ENCODE data around the gene SLC16A6.

Gene SLC16A6

DNA sequence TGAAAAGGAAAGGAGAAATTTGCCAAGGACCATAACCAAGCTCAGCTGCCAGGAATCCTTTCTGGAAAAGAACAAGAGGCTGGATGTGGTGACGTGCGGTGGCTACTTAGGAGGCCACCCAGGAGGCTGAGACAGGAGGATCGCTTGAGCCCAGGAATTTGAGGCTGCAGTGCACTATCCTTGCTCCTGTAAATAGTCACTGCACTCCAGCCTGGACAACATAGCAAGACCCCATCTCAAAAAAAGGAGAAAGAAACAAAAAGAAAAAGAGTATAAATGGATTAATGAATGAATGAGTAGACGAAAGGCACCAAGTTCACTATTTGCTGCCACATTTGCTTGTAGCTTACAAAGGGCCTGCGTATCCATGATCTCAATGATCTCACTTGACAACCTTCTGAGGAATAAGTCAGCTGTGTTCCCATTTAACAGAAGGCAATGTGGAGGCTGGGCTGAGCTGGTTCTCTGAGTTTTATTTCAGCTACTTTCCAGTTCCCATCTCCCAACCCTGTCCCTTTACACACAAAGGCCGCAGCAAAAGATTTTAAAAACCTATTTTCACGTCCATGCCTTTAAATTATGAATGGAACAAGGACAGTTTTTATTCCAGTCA, 30.1 kb upstream of the SLC16A6 start:
- no peak for DNase-seq (ENCODE audit: extremely low spot score)
- POLR2A ChIA-PET: no interaction called here
- CTCF ChIA-PET: interaction anchor here (0.6 to 1.6 kb wide), 3 partner anchors 9 to 115 kb away, joined by 3 to 5 read pairs (median 4); no protein-coding TSS in a partner anchor
- TF ChIP-seq, protein P1, sequence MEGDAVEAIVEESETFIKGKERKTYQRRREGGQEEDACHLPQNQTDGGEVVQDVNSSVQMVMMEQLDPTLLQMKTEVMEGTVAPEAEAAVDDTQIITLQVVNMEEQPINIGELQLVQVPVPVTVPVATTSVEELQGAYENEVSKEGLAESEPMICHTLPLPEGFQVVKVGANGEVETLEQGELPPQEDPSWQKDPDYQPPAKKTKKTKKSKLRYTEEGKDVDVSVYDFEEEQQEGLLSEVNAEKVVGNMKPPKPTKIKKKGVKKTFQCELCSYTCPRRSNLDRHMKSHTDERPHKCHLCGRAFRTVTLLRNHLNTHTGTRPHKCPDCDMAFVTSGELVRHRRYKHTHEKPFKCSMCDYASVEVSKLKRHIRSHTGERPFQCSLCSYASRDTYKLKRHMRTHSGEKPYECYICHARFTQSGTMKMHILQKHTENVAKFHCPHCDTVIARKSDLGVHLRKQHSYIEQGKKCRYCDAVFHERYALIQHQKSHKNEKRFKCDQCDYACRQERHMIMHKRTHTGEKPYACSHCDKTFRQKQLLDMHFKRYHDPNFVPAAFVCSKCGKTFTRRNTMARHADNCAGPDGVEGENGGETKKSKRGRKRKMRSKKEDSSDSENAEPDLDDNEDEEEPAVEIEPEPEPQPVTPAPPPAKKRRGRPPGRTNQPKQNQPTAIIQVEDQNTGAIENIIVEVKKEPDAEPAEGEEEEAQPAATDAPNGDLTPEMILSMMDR (IDR thresholded peaks at IDR 0.05; ENCODE audit: control extremely low read depth, extremely low read depth, low read depth, missing control alignments): no peak

DNA sequence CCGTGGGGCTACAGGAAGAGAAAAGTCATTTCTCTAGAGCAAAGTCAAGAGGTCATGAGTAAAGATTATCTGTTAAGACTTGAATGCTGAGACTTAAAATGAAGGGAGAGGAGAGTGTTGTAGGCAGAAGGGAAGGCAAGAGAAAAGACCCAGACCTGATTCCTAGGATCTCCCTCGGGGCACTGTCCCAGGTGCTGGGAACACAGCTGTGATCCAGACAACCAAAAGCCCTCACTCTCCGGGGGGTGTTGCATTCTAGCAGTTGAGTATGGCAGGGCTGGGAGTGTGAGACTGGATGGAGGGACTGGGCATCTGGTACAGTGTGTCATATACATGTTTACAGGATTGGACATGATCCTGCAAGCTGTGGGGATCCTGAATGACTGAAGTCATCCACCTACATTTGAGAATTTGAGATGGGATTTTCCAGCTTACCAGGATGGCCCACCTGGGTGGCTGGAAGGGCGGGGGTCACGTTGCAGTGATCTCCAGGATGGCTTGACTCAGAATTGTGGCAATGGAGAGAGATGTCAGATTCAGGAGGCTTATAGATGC, 29.5 kb upstream of the SLC16A6 start:
- ChIA-PET CTCF (interaction anchor here (1.0 to 1.7 kb wide), 4 partner anchors 9 to 116 kb away, joined by 3 to 5 read pairs (median 4); no protein-coding TSS in a partner anchor), POLR2A (no interaction called here)
- TF ChIP-seq, protein P1 (IDR thresholded peaks at IDR 0.05; ENCODE audit: control extremely low read depth, extremely low read depth, low read depth, missing control alignments): no peak
- no peak for DNase-seq (ENCODE audit: extremely low spot score)

DNA sequence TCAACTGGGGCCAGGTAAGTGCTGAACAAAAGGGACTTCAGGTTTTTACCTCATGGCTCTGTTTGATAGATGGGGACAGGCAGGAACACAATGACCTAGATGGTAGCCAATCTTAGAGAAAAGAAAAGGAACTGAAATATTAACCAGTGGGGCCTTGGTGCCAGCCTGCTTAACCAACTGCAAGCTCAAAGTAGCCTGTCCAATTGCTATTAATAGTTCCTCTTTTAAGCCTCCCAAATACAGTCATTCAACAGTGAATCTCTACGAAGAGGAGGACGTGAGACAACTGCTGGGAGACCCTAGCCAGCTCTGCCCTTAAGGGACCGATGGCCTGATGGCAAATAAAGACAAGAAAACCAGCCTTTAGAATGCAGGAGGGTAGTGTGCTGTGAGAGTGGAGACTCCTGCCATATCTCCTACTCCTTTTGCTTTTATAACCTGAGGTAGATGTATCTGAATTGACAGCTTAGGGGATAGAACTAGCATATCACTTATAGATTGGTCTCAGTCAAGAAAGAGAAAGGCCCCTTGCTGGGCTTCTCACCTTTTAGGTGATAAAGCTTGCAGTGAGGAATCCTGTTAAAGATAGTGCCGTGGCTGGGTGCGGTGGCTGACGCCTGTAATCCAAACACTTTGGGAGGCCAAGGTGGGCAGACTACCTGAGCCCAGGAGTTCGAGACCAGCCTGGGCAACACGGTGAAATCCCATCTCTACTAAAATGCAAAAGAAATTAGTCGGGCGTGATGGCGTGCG, 28.7 kb upstream of the SLC16A6 start:
- POLR2A ChIA-PET: no interaction called here
- CTCF ChIA-PET: interaction anchor here (1.0 to 1.7 kb wide), 7 partner anchors 9 to 117 kb away, joined by 3 to 5 read pairs (median 3); no protein-coding TSS in a partner anchor
- TF ChIP-seq, protein P1 (IDR thresholded peaks at IDR 0.05; ENCODE audit: control extremely low read depth, extremely low read depth, low read depth, missing control alignments): no peak
- DNase-seq (ENCODE audit: extremely low spot score): no peak

DNA sequence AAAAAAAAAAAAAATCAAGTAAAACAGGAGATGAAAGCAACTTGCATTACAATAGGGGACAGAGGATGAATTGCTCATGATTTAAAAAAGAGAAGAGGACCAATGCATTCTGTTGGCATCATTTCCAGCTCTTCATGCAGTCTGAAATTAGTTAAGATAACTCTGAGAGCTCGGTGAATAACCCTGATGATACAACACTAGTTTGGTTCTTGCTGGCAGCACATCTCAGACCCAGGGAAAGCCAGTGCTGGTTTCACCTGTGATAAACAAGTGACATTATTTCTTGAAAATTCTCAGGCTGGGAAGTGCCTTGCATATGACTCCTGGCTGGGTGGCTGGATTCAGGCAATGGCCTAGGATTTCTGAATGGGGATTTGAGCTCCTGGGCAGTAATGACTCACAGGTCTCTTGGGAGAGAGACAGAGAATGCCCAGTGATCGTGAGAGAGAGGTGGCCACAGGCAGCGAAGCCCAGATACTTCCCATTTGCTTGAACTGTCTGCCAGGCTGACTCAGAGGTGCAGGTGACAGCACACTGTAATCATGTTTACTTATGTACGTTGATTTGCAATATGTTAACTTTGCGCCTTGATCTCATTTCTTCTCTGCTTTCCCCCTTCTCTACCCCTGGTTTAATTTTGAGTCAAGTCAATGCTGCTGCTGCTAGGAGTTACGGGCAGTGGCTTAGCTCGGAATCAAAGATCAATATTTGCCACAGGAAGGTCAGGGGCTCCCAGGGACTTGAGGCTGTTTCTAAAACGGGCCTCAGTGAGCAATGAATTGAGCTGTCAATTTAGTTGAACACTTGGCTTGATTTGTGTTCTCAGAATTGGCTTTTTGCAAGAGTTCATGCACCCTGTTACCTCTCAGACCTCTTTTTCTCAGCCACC, 27.4 kb upstream of the SLC16A6 start:
- CTCF ChIA-PET: interaction anchor here (1.0 to 2.4 kb wide), 5 partner anchors 11 to 115 kb away, joined by 3 to 6 read pairs (median 5); no protein-coding TSS in a partner anchor
- no peak for DNase-seq (ENCODE audit: extremely low spot score)
- POLR2A ChIA-PET: no interaction called here
- TF ChIP-seq, protein P1 (IDR thresholded peaks at IDR 0.05; ENCODE audit: control extremely low read depth, extremely low read depth, low read depth, missing control alignments): no peak

DNA sequence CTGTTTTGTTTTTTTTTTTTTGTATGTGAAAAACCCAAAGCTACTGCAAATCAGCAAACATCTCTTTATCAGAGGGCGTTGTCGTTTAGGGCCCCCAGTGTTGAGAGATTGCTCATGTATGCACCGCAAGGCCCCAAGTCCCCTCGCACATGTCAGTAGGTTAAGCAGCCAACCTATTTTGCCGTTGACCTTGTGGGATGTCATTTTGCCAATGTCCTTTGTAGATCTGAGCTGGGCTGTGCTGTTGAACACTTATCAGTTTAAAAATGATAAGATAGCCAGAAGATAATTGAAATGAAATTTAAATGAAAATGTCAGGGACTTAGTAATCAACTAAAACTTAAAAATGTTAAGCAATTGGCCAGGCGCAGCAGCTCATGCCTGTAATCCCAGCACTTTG, 26.5 kb upstream of the SLC16A6 start:
- DNase-seq (ENCODE audit: extremely low spot score): no peak
- ChIA-PET CTCF (interaction anchor here (1.1 to 2.4 kb wide), 3 partner anchors 12 to 81 kb away, joined by 3 to 6 read pairs (median 5); no protein-coding TSS in a partner anchor), POLR2A (no interaction called here)
- TF ChIP-seq, protein P1 (IDR thresholded peaks at IDR 0.05; ENCODE audit: control extremely low read depth, extremely low read depth, low read depth, missing control alignments): no peak

DNA sequence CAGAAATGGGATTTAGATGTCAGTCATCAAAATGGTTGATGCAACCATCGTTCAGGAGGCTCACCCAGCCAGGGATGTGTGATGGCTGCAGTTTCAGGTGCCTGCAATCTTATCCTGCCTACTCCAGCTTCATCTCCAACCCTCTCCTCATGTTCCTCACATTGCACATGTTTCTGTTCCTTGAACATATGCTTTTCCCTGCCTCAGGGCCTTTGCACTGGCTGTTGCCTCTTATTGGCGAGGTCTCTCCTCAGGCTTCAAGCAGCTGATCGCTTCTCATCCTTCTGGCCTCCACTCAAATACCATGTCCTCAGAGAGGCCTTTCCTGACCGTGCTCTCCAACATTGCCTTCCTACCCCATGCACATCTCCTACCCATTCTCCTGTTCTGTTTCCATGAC, 25.0 kb upstream of the SLC16A6 start:
- POLR2A ChIA-PET: no interaction called here
- CTCF ChIA-PET: interaction anchor here (1.6 kb wide), 1 partner anchor 10 kb away, joined by 5 read pairs; no protein-coding TSS in a partner anchor
- no peak for DNase-seq (ENCODE audit: extremely low spot score)
- TF ChIP-seq, protein P1 (IDR thresholded peaks at IDR 0.05; ENCODE audit: control extremely low read depth, extremely low read depth, low read depth, missing control alignments): no peak
